IMR-90 (cell line): Measurements from ENCODE around the gene STAG2. TPM values are rescaled to one million over a fixed set of nuclear protein-coding genes. Genes with fewer than 3 reads are reported as not detected.

Source experiments
- ATAC-seq: fragments of 200-7000 bp; cut with Tn5 transposase; 2 replicates; pipeline ENCODE4 v1.9.1; 2020; ENCODE audit warnings: low read depth, mild to moderate bottlenecking, moderate library complexity
- BruUV-seq: library from RNA; stranded (reverse); fragments of 400-500 nt; replicated peaks from 2 replicates; lab custom pipeline; 2021; lab: Mats Ljungman, UMichigan
- CTCF ChIA-PET: fragments of 300-600 bp; formaldehyde crosslinking; extraction: SDS; loops from one replicate; lab custom pipeline; 2021; ENCODE audit warnings: antibody characterized with exemption; lab: Yijun Ruan, JAX
- POLR2A ChIA-PET: fragments of 300-600 bp; sonication (Branson Sonifier 250); formaldehyde crosslinking; loops from one replicate; lab custom pipeline; 2022; ENCODE audit warnings: antibody characterized with exemption; ENCODE audit not compliant: unreplicated experiment; lab: Charles Lee
- DNase-seq: peaks from one replicate; pipeline ENCODE4 v3.0.0; 2013
- H2AFZ ChIP-seq: replicated peaks from 2 replicates; pipeline ENCODE3; 2013; ENCODE audit warnings: low read length, mild to moderate bottlenecking; ENCODE audit not compliant: poor library complexity
- H2AK5ac ChIP-seq: 2 replicates; pipeline ENCODE4 v1.6.1; 2013; ENCODE audit warnings: low read depth, low read length, inconsistent platforms
- H2AK9ac ChIP-seq: replicated peaks from 2 replicates; pipeline ENCODE3; 2013; ENCODE audit warnings: mild to moderate bottlenecking, low read depth, low read length, moderate library complexity; ENCODE audit not compliant: poor library complexity
- H2BK120ac ChIP-seq: 2 replicates; pipeline ENCODE4 v1.6.1; 2013; ENCODE audit warnings: low read depth, low read length, inconsistent platforms
- H2BK15ac ChIP-seq: 3 replicates; pipeline ENCODE4 v1.6.1; 2013; ENCODE audit warnings: low read depth, low read length, inconsistent platforms
- H2BK20ac ChIP-seq: 2 replicates; pipeline ENCODE4 v1.6.1; 2013; ENCODE audit warnings: low read depth, mild to moderate bottlenecking, inconsistent platforms, low read length, moderate library complexity
- H2BK5ac ChIP-seq: 2 replicates; pipeline ENCODE4 v1.6.1; 2013; ENCODE audit warnings: mild to moderate bottlenecking, low read depth, low read length, inconsistent platforms; ENCODE audit not compliant: poor library complexity, severe bottlenecking
- H3K14ac ChIP-seq: replicated peaks from 2 replicates; pipeline ENCODE4 v1.6.1; 2013; ENCODE audit warnings: low read depth, low read length, inconsistent platforms
- H3K18ac ChIP-seq: 2 replicates; pipeline ENCODE4 v1.6.1; 2013; ENCODE audit warnings: low read depth, low read length, control low read depth
- H3K23ac ChIP-seq: 2 replicates; pipeline ENCODE4 v1.6.1; 2013; ENCODE audit warnings: low read depth, low read length, inconsistent platforms
- H3K27ac ChIP-seq: 2 replicates; pipeline ENCODE4 v1.5.1; 2013; ENCODE audit warnings: mild to moderate bottlenecking, control low read depth, low read length; ENCODE audit not compliant: insufficient read depth
- H3K27me3 ChIP-seq: 2 replicates; pipeline ENCODE4 v1.6.1; 2013; ENCODE audit warnings: low read length; ENCODE audit not compliant: control insufficient read depth, insufficient read depth
- H3K36me3 ChIP-seq: 2 replicates; pipeline ENCODE4 v1.6.1; 2013; ENCODE audit warnings: low read length, mixed read lengths; ENCODE audit not compliant: control insufficient read depth, insufficient read depth
- H3K4ac ChIP-seq: 2 replicates; pipeline ENCODE4 v1.6.1; 2013; ENCODE audit warnings: low read depth, low read length, inconsistent platforms
- H3K4me1 ChIP-seq: 2 replicates; pipeline ENCODE4 v1.6.1; 2013; ENCODE audit warnings: low read length, mixed read lengths; ENCODE audit not compliant: control insufficient read depth, insufficient read depth
- H3K4me2 ChIP-seq: 2 replicates; pipeline ENCODE4 v1.6.1; 2013; ENCODE audit warnings: low read depth, mild to moderate bottlenecking, control low read depth, low read length, moderate library complexity
- H3K4me3 ChIP-seq: 2 replicates; pipeline ENCODE4 v1.5.1; 2013; ENCODE audit warnings: low read depth, mild to moderate bottlenecking, control low read depth, low read length, moderate library complexity; ENCODE audit not compliant: insufficient read depth
- H3K56ac ChIP-seq: 2 replicates; pipeline ENCODE4 v1.6.1; 2013; ENCODE audit warnings: low read length, inconsistent platforms; ENCODE audit not compliant: insufficient read depth; ENCODE audit errors: extremely low read depth
- H3K79me1 ChIP-seq, 2 experiments: 2 replicates each; pipeline ENCODE4 v1.6.1; 2013; ENCODE audit warnings: low read length in 2 of 2, inconsistent platforms in 1 of 2, low read depth in 1 of 2
- H3K9ac ChIP-seq: 2 replicates; pipeline ENCODE4 v1.6.1; 2013; ENCODE audit warnings: low read depth, low read length, control low read depth
- H3K9me1 ChIP-seq: 2 replicates; pipeline ENCODE4 v1.6.1; 2013; ENCODE audit warnings: low read length, inconsistent platforms; ENCODE audit not compliant: insufficient read depth
- H3K9me3 ChIP-seq: 2 replicates; pipeline ENCODE4 v1.6.1; 2013; ENCODE audit warnings: low read length; ENCODE audit not compliant: control insufficient read depth, insufficient read depth
- H4K20me1 ChIP-seq: 2 replicates; pipeline ENCODE4 v1.6.1; 2013; ENCODE audit warnings: low read length, inconsistent platforms; ENCODE audit not compliant: insufficient read depth
- H4K5ac ChIP-seq: 2 replicates; pipeline ENCODE4 v1.6.1; 2013; ENCODE audit warnings: mild to moderate bottlenecking, low read depth, low read length, control low read depth
- H4K8ac ChIP-seq, 2 experiments: 2 replicates each; pipeline ENCODE4 v1.6.1; 2013; ENCODE audit warnings: low read depth in 2 of 2, low read length in 2 of 2, control low read depth in 1 of 2, inconsistent platforms in 1 of 2
- H4K91ac ChIP-seq: 2 replicates; pipeline ENCODE4 v1.6.1; 2013; ENCODE audit warnings: low read depth, low read length, inconsistent platforms; ENCODE audit not compliant: insufficient read depth
- BHLHE40 ChIP-seq: fragments of 150-350 bp; IDR thresholded peaks from 2 replicates; pipeline ENCODE4 v1.6.1; 2016; ENCODE audit warnings: mild to moderate bottlenecking, low read depth, low read length
- CEBPB ChIP-seq: IDR thresholded peaks from 2 replicates; pipeline ENCODE4 v1.6.1; 2012; ENCODE audit warnings: low read depth, low read length, improper control_type of control experiment
- CHD1 ChIP-seq: IDR thresholded peaks from 2 replicates; pipeline ENCODE4 v1.6.1; 2012; ENCODE audit warnings: low read depth, low read length, improper control_type of control experiment
- CTCF ChIP-seq: conservative IDR thresholded peaks from 2 replicates; pipeline ENCODE4 v1.5.1; 2012; ENCODE audit warnings: mild to moderate bottlenecking, low read depth, low read length, improper control_type of control experiment
- ELK1 ChIP-seq: fragments of 150-350 bp; IDR thresholded peaks from 2 replicates; pipeline ENCODE4 v1.6.1; 2016; ENCODE audit warnings: low read depth, mild to moderate bottlenecking, low read length, moderate library complexity, borderline replicate concordance
- FOS ChIP-seq: fragments of 150-350 bp; IDR thresholded peaks from 2 replicates; pipeline ENCODE4 v1.6.1; 2016; ENCODE audit warnings: low read depth, low read length
- MAFK ChIP-seq: IDR thresholded peaks from 2 replicates; pipeline ENCODE4 v1.6.1; 2012; ENCODE audit warnings: low read depth, low read length, improper control_type of control experiment
- MAZ ChIP-seq: IDR thresholded peaks from 2 replicates; pipeline ENCODE4 v1.6.1; 2012; ENCODE audit warnings: low read depth, mild to moderate bottlenecking, low read length, improper control_type of control experiment, moderate library complexity, borderline replicate concordance
- MXI1 ChIP-seq: IDR thresholded peaks from 2 replicates; pipeline ENCODE4 v1.6.1; 2012; ENCODE audit warnings: low read depth, mild to moderate bottlenecking, low read length, moderate library complexity, borderline replicate concordance
- NFE2L2 ChIP-seq: fragments of 150-350 bp; IDR thresholded peaks from 2 replicates; pipeline ENCODE4 v1.6.1; 2016; ENCODE audit warnings: low read depth, mild to moderate bottlenecking, low read length
- POLR2A ChIP-seq: IDR thresholded peaks from 2 replicates; pipeline ENCODE4 v1.6.1; 2012; ENCODE audit warnings: mild to moderate bottlenecking, low read depth, low read length
- RAD21 ChIP-seq: IDR thresholded peaks from 2 replicates; pipeline ENCODE4 v1.6.1; 2012; ENCODE audit warnings: low read length, improper control_type of control experiment
- RCOR1 ChIP-seq: IDR thresholded peaks from 2 replicates; pipeline ENCODE4 v1.6.1; 2012; ENCODE audit warnings: mild to moderate bottlenecking, low read length, improper control_type of control experiment; ENCODE audit not compliant: insufficient replicate concordance
- RFX5 ChIP-seq: IDR thresholded peaks from 2 replicates; pipeline ENCODE4 v1.8.0; 2012; ENCODE audit warnings: low read depth, mild to moderate bottlenecking, low read length, moderate library complexity
- SMC3 ChIP-seq: fragments of 150-350 bp; IDR thresholded peaks from 2 replicates; pipeline ENCODE4 v1.6.1; 2016; ENCODE audit warnings: low read depth, mild to moderate bottlenecking, antibody characterized with exemption, low read length, moderate library complexity
- WGBS, 2 experiments: methylation state at CpG; one replicate each; pipeline versions ENCODE4 v1.1.5 to v1.1.7; 2013; ENCODE audit warnings: missing lambda C conversion rate in 2 of 2; ENCODE audit not compliant: insufficient read length in 1 of 2; ENCODE audit errors: extremely low coverage in 2 of 2; 5-methylcytosine and 5-hydroxymethylcytosine counted together
- dilution Hi-C: fragments of 300-500 bp; cut with HindIII; formaldehyde crosslinking; loops from one replicate; pipeline ENCODE4 v1.14.3; 2018; ENCODE audit warnings: low sequenced_read_pairs; ENCODE audit not compliant: unreplicated experiment
- in situ Hi-C: fragments of 300-500 bp; cut with MboI; formaldehyde crosslinking; loops from 3 replicates; pipeline ENCODE4 v1.14.3; 2019; ENCODE audit warnings: low sequenced_read_pairs, inconsistent platforms, mixed read lengths
- intact Hi-C: fragments of 100-400 bp; cut with micrococcal nuclease; formaldehyde crosslinking; loops from 2 replicates; pipeline ENCODE4 v1.10.0; 2022
- polyA plus RNA-seq, 3 experiments: library from polyadenylated mRNA; depleted of rRNA; stranded (reverse); fragments of >200 nt; gene quantifications; 2 replicates each; pipeline ENCODE4 v1.2.3, GENCODE V29; 2012; ENCODE audit warnings: low replicate concordance in 1 of 3
- total RNA-seq: library from RNA; depleted of rRNA; stranded (reverse); fragments of >200 nt; gene quantifications from 2 replicates; pipeline ENCODE4 v1.2.3, GENCODE V29; 2012
- TF ChIP-seq, protein P1 (sequence below): fragments of 150-350 bp; IDR thresholded peaks from 2 replicates; pipeline ENCODE4 v1.6.1; 2017; ENCODE audit warnings: mild to moderate bottlenecking, antibody characterized with exemption, low read length, low read depth

The STAG2 gene
- total and polyA plus RNA-seq, 2 of the 4 experiments (the other 2 are of a cell fraction), result 19.6 to 71.2 TPM

DNA sequence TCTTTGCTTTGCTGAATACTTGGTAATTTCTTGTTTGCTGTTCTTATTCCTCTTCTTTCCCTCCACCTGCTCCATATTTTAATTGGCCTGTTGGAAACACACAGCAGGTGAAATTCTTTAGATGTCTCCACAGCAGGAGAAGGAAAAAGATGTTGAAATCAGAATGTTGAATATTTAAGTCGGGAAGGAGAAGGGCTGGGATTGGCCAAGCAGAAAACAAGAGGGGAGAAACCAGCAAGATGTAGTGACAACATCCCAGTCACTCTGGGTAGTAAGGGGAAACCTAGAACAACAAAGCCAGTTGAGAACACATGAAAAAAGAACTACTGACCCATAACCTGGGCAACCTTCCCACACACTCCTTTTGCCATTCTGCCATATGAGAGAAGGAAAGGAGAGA is 37.3 kb upstream of the STAG2 start:
- H2AK9ac ChIP-seq, result no peak overlapping the region
- no peaks in the 10 kb centered on the region for H4K20me1 ChIP-seq
- H3K27ac ChIP-seq, result no peak overlapping the region
- no peak overlapping the region for H3K4me3 ChIP-seq
- H3K14ac ChIP-seq, result no peak overlapping the region
- no peak for ATAC-seq
- H3K4ac ChIP-seq, result no peak overlapping the region
- dilution Hi-C loops (no loop called here), intact Hi-C loops (no loop called here), in situ Hi-C loops (no loop called here)
- CTCF ChIA-PET, result no interaction called here
- H2BK120ac ChIP-seq, result no peak overlapping the region
- no peak overlapping the region for H2BK5ac ChIP-seq
- no peak overlapping the region for H3K9ac ChIP-seq
- H3K23ac ChIP-seq, result no peak overlapping the region
- POLR2A ChIA-PET, result no interaction called here
- H3K36me3 ChIP-seq, result no peaks in the 10 kb centered on the region
- H4K5ac ChIP-seq, result no peak overlapping the region
- no peak overlapping the region for H3K56ac ChIP-seq
- H3K9me1 ChIP-seq, result no peaks in the 10 kb centered on the region
- DNase-seq, result no peak
- no peak overlapping the region for H4K91ac ChIP-seq
- H3K18ac ChIP-seq, result no peak overlapping the region
- no peaks in the 10 kb centered on the region for H3K9me3 ChIP-seq
- no peaks in the 10 kb centered on the region for H3K4me1 ChIP-seq
- 0% methylated on average over 1 of the region's 1 CpG; no CpG with 5 or more reads in 1 of the 2 experiments for WGBS, 2 experiments
- H2BK20ac ChIP-seq, result no peak overlapping the region
- no peak overlapping the region for H3K4me2 ChIP-seq
- H3K27me3 ChIP-seq, result no peaks in the 10 kb centered on the region
- no peak for TF ChIP-seq FOS
- no peak for TF ChIP-seq ELK1
- TF ChIP-seq, protein P1, sequence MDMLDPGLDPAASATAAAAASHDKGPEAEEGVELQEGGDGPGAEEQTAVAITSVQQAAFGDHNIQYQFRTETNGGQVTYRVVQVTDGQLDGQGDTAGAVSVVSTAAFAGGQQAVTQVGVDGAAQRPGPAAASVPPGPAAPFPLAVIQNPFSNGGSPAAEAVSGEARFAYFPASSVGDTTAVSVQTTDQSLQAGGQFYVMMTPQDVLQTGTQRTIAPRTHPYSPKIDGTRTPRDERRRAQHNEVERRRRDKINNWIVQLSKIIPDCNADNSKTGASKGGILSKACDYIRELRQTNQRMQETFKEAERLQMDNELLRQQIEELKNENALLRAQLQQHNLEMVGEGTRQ, result no peak
- no peak for TF ChIP-seq BHLHE40
- TF ChIP-seq CHD1, result no peak
- no peak for TF ChIP-seq NFE2L2
- TF ChIP-seq SMC3, result no peak
- TF ChIP-seq MAFK, result no peak
- no peak for TF ChIP-seq POLR2A
- TF ChIP-seq MAZ, result no peak
- TF ChIP-seq CTCF, result no peak
- TF ChIP-seq CEBPB, result no peak
- no peak for TF ChIP-seq RCOR1
- TF ChIP-seq RAD21, result no peak
- no peak for TF ChIP-seq RFX5
- TF ChIP-seq MXI1, result no peak
- no TSS peak for BruUV-seq
- H2AK5ac ChIP-seq, result no peak overlapping the region
- no peak overlapping the region for H2BK15ac ChIP-seq
- no peak overlapping the region for H4K8ac ChIP-seq
- no peak overlapping the region for H2AFZ ChIP-seq
- no peaks in the 10 kb centered on the region for H3K79me1 ChIP-seq
